ENCODE data around the gene C1QTNF6. TPM values are rescaled to one million over a fixed set of nuclear protein-coding genes. Genes with fewer than 3 reads are reported as not detected.

Gene C1QTNF6
- total and polyA plus RNA-seq, 2 experiments from 2014 or later, result 1.7 to 2.3 TPM

GRCh38 chr22:37167981-37168647 is 19.9 kb downstream of the C1QTNF6 start (continued):
- TF ChIP-seq ZNF462 (CRISPR knock-in tag; IDR thresholded peaks at IDR 0.05), result no peak
- no peak for TF ChIP-seq NANOG (IDR thresholded peaks at IDR 0.05; ENCODE audit: borderline replicate concordance)
- no peak for TF ChIP-seq EZH2 (IDR thresholded peaks at IDR 0.05; ENCODE audit: low read depth, unreplicated experiment)

DNA sequence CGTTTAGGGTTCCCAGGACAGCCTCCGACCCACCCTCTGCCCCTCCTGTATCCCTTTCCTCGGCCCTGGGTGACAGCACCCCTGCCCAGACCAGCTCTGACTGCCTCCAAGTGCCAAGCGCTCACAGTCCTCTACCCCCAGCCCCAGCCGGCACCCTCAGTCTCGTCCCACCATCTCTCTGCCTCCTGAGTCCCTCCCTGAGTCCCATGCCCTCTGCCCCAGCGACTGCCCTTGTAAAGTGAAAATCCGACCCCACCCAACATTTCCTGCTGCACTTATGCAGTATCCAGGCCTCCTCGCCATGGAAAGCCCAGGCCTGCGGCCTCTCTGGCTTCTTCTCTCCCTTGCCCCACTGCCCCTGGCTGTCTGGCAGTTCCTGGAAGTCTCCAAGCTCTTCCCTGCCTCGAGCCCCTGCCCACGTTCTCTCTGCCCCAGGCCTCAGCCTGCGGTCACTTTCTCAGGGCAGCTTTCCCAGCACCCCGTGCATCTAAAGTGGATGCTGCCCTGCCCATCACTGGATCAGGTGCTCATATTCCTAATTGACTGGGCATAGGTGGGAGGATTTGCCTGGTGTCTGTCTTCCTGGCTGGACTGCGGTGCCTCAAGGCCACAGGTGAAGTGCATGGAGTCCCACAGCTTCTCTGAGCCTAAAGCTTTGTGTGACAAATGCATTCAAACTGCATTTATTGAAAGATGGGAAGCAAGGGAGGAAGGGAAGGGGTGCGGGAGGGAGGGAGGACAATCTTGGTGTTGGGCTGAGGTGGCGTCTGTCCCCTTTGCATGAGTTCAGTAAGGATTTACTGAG is 20.7 kb downstream of the C1QTNF6 start:
- H3K4me3 ChIP-seq, result no peak overlapping the region
- no peaks in the 10 kb centered on the region for H4K20me1 ChIP-seq (replicated peaks; ENCODE audit: insufficient read depth)
- no peak overlapping the region for H3K27ac Mint-ChIP-seq
- H3K27me3 ChIP-seq (ENCODE audit: insufficient read depth), result no peaks in the 10 kb centered on the region
- no peaks in the 10 kb centered on the region for H3F3A ChIP-seq (replicated peaks; ENCODE audit: low read depth)
- peaks cover 13% of the 10 kb centered on the region for H3K27me3 Mint-ChIP-seq (ENCODE audit: insufficient read depth, low read depth, poor library complexity)
- H3K36me3 Mint-ChIP-seq (ENCODE audit: low read depth), result no peaks in the 10 kb centered on the region
- H3K4me3 Mint-ChIP-seq, result no peak overlapping the region
- H3K9me3 Mint-ChIP-seq, result no peaks in the 10 kb centered on the region
- ATAC-seq, result no peak
- H3K4me1 ChIP-seq (ENCODE audit: insufficient read depth), result peaks cover 7% of the 10 kb centered on the region
- H3K9me2 ChIP-seq (ENCODE audit: insufficient read depth), result no peaks in the 10 kb centered on the region
- no peaks in the 10 kb centered on the region for H3K36me3 ChIP-seq (ENCODE audit: insufficient read depth)
- no peak overlapping the region for H3K4me2 ChIP-seq
- no peaks in the 10 kb centered on the region for H3K79me2 ChIP-seq (replicated peaks; ENCODE audit: insufficient read depth)
- H2AFZ ChIP-seq, result no peak overlapping the region
- H3K4me1 Mint-ChIP-seq, result peaks cover 24% of the 10 kb centered on the region
- DNase-seq (ENCODE audit: low spot score), result no peak
- H3K27ac ChIP-seq (ENCODE audit: low read depth), result no peak overlapping the region
- no peak for TF ChIP-seq ETS1 (IDR thresholded peaks at IDR 0.05)
- TF ChIP-seq STAT1 (IDR thresholded peaks at IDR 0.05; ENCODE audit: unreplicated experiment), result no peak
- TF ChIP-seq, protein P1, sequence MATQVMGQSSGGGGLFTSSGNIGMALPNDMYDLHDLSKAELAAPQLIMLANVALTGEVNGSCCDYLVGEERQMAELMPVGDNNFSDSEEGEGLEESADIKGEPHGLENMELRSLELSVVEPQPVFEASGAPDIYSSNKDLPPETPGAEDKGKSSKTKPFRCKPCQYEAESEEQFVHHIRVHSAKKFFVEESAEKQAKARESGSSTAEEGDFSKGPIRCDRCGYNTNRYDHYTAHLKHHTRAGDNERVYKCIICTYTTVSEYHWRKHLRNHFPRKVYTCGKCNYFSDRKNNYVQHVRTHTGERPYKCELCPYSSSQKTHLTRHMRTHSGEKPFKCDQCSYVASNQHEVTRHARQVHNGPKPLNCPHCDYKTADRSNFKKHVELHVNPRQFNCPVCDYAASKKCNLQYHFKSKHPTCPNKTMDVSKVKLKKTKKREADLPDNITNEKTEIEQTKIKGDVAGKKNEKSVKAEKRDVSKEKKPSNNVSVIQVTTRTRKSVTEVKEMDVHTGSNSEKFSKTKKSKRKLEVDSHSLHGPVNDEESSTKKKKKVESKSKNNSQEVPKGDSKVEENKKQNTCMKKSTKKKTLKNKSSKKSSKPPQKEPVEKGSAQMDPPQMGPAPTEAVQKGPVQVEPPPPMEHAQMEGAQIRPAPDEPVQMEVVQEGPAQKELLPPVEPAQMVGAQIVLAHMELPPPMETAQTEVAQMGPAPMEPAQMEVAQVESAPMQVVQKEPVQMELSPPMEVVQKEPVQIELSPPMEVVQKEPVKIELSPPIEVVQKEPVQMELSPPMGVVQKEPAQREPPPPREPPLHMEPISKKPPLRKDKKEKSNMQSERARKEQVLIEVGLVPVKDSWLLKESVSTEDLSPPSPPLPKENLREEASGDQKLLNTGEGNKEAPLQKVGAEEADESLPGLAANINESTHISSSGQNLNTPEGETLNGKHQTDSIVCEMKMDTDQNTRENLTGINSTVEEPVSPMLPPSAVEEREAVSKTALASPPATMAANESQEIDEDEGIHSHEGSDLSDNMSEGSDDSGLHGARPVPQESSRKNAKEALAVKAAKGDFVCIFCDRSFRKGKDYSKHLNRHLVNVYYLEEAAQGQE (IDR thresholded peaks at IDR 0.05; ENCODE audit: unreplicated experiment), result no peak
- TF ChIP-seq POLR2AphosphoS5 (IDR thresholded peaks at IDR 0.05; ENCODE audit: low read depth), result no peak
- no peak for TF ChIP-seq JUNB (IDR thresholded peaks at IDR 0.05; ENCODE audit: unreplicated experiment)
- TF ChIP-seq ZNF114 (CRISPR knock-in tag; IDR thresholded peaks at IDR 0.05), result no peak
- no peak for TF ChIP-seq CTCF (conservative IDR thresholded peaks at IDR 0.05; ENCODE audit: low read depth in 2 of 2)
